IPS-20b (cell line): ENCODE results near the gene TMEM214.

Source experiments
- H3K27ac ChIP-seq: one replicate; pipeline ENCODE4 v1.5.1; 2013; ENCODE audit warnings: low read length
- H3K27me3 ChIP-seq: 2 replicates; pipeline ENCODE4 v1.6.1; 2013; ENCODE audit warnings: mild to moderate bottlenecking, low read length, inconsistent platforms; ENCODE audit not compliant: insufficient read depth
- H3K36me3 ChIP-seq: 2 replicates; pipeline ENCODE4 v1.6.1; 2013; ENCODE audit warnings: low read depth, mild to moderate bottlenecking, inconsistent platforms, low read length, moderate library complexity; ENCODE audit not compliant: insufficient read depth
- H3K4me1 ChIP-seq: 2 replicates; pipeline ENCODE4 v1.6.1; 2013; ENCODE audit warnings: mild to moderate bottlenecking, control low read depth, inconsistent platforms, low read length, moderate library complexity; ENCODE audit not compliant: insufficient read depth
- H3K4me3 ChIP-seq: 2 replicates; pipeline ENCODE4 v1.5.1; 2013; ENCODE audit warnings: mild to moderate bottlenecking, low read length, inconsistent platforms
- H3K9ac ChIP-seq: 2 replicates; pipeline ENCODE4 v1.6.1; 2013; ENCODE audit warnings: low read depth, mild to moderate bottlenecking, inconsistent platforms, low read length, moderate library complexity
- H3K9me3 ChIP-seq: 2 replicates; pipeline ENCODE4 v1.6.1; 2013; ENCODE audit warnings: mild to moderate bottlenecking, low read depth, low read length, inconsistent platforms; ENCODE audit not compliant: insufficient read depth

TMEM214 gene

GRCh38 chr2:27042985-27043634 is 10.3 kb downstream of the TMEM214 start:
- Histone ChIP-seq H3K27me3 (no peaks in the 10 kb centered on the region), H3K36me3 (peaks cover 52% of the 10 kb centered on the region), H3K4me3 (no peak overlapping the region), H3K9ac (no peak overlapping the region), H3K9me3 (no peaks in the 10 kb centered on the region), H3K27ac (no peak overlapping the region), H3K4me1 (no peaks in the 10 kb centered on the region)

- no peaks in the 10 kb centered on the region for H3K27me3 ChIP-seq
- no peaks in the 10 kb centered on the region for H3K9me3 ChIP-seq
- peaks cover 13% of the 10 kb centered on the region for H3K36me3 ChIP-seq
- H3K4me1 ChIP-seq = no peaks in the 10 kb centered on the region
- H3K9ac ChIP-seq = peak overlapping the region; percentile 80
- H3K27ac ChIP-seq = no peak overlapping the region
- H3K4me3 ChIP-seq = peak overlapping the region; percentile 73
These were observed 16.9 kb downstream of the TMEM214 start for GRCh38 chr2:27049422-27050280.

GRCh38 chr2:27050281-27050995 is 17.7 kb downstream of the TMEM214 start:
- no peaks in the 10 kb centered on the region for H3K9me3 ChIP-seq
- H3K36me3 ChIP-seq = peaks cover 21% of the 10 kb centered on the region
- H3K4me3 ChIP-seq = peak overlapping the region; percentile 73
- H3K4me1 ChIP-seq = no peaks in the 10 kb centered on the region
- no peaks in the 10 kb centered on the region for H3K27me3 ChIP-seq
- H3K27ac ChIP-seq = no peak overlapping the region
- H3K9ac ChIP-seq = peak overlapping the region; percentile 80

- Histone ChIP-seq H3K4me3 (peak within 1 kb of the TSS; percentile 73), H3K9ac (peak within 1 kb of the TSS; percentile 87), H3K9me3 (no peaks in the 10 kb centered on the region), H3K27me3 (no peaks in the 10 kb centered on the region), H3K27ac (no peak within 1 kb of the TSS), H3K36me3 (peaks cover 29% of the 10 kb centered on the region), H3K4me1 (no peaks in the 10 kb centered on the region)
These were observed 18.5 kb downstream of the TMEM214 start, which contains the start of gene AGBL5 for GRCh38 chr2:27050996-27051901. AGBL5 (plus strand) TSS chr2:27051668; CDS start chr2:27052959, 1,291 bp downstream.

GRCh38 chr2:27051902-27052645 is 19.3 kb downstream of the TMEM214 start:
- no peak overlapping the region for H3K27ac ChIP-seq
- H3K9ac ChIP-seq = peak overlapping the region; percentile 87
- H3K9me3 ChIP-seq = no peaks in the 10 kb centered on the region
- H3K4me1 ChIP-seq = no peaks in the 10 kb centered on the region
- H3K4me3 ChIP-seq = peak overlapping the region; percentile 73
- H3K36me3 ChIP-seq = peaks cover 37% of the 10 kb centered on the region
- H3K27me3 ChIP-seq = no peaks in the 10 kb centered on the region

- no peak overlapping the region for H3K27ac ChIP-seq
- H3K4me3 ChIP-seq = no peak overlapping the region
- peaks cover 48% of the 10 kb centered on the region for H3K36me3 ChIP-seq
- H3K9ac ChIP-seq = no peak overlapping the region
- H3K9me3 ChIP-seq = no peaks in the 10 kb centered on the region
- H3K4me1 ChIP-seq = no peaks in the 10 kb centered on the region
- H3K27me3 ChIP-seq = no peaks in the 10 kb centered on the region
These were observed 20.6 kb downstream of the TMEM214 start for GRCh38 chr2:27053321-27053720.

- Histone ChIP-seq H3K27me3 (no peaks in the 10 kb centered on the region), H3K4me1 (no peaks in the 10 kb centered on the region), H3K4me3 (no peak overlapping the region), H3K36me3 (peaks cover 53% of the 10 kb centered on the region), H3K9ac (no peak overlapping the region), H3K9me3 (no peaks in the 10 kb centered on the region), H3K27ac (no peak overlapping the region)
These were observed 21.0 kb downstream of the TMEM214 start for GRCh38 chr2:27053776-27054175.

- Histone ChIP-seq H3K4me1 (no peaks in the 10 kb centered on the region), H3K9ac (no peak overlapping the region), H3K36me3 (peaks cover 62% of the 10 kb centered on the region), H3K9me3 (no peaks in the 10 kb centered on the region), H3K27me3 (no peaks in the 10 kb centered on the region), H3K4me3 (no peak overlapping the region), H3K27ac (no peak overlapping the region)
These were observed 22.0 kb downstream of the TMEM214 start for GRCh38 chr2:27054721-27055120.

- Histone ChIP-seq H3K9me3 (no peaks in the 10 kb centered on the region), H3K4me3 (no peak overlapping the region), H3K36me3 (peaks cover 70% of the 10 kb centered on the region), H3K9ac (no peak overlapping the region), H3K4me1 (no peaks in the 10 kb centered on the region), H3K27me3 (no peaks in the 10 kb centered on the region), H3K27ac (no peak overlapping the region)
These were observed 24.4 kb downstream of the TMEM214 start for GRCh38 chr2:27057184-27057583.

- H3K9me3 ChIP-seq = no peaks in the 10 kb centered on the region
- H3K4me1 ChIP-seq = no peaks in the 10 kb centered on the region
- no peak overlapping the region for H3K27ac ChIP-seq
- no peak overlapping the region for H3K9ac ChIP-seq
- H3K4me3 ChIP-seq = no peak overlapping the region
- no peaks in the 10 kb centered on the region for H3K27me3 ChIP-seq
- peaks cover 78% of the 10 kb centered on the region for H3K36me3 ChIP-seq
These were observed 25.4 kb downstream of the TMEM214 start for GRCh38 chr2:27058210-27058609.
